Esophagus muscularis mucosa (tissue), 3 donors: ENCODE results near the gene ATP6V0C.
"Not testable (repeated sequence)": the region's sequence is repeated elsewhere in the genome, so short reads cannot be mapped to it uniquely, and the experiment has no call there.

Experiments used
- CTCF ChIP-seq, 3 experiments: fragments of 200-600 bp in 2 of 3; fragments of 450-650 bp in 1 of 3; sonication (generic) in 2 of 3; IDR thresholded peaks; one replicate each; pipeline ENCODE4 v1.5.1; 2017 to 2019; ENCODE audit warnings: antibody characterized with exemption in 3 of 3, mild to moderate bottlenecking in 2 of 3, moderate library complexity in 1 of 3
- EP300 ChIP-seq: sonication (generic); formaldehyde crosslinking; IDR thresholded peaks from one replicate; pipeline ENCODE4 v1.6.1; 2017; ENCODE audit warnings: antibody characterized with exemption

GRCh38 chr16:2567506-2567905, 53.8 kb downstream of the ATP6V0C start:
- not testable (repeated sequence) for TF ChIP-seq CTCF (IDR thresholded peaks at IDR 0.05); EP300
